K562 (cell line): ENCODE measurements around the gene MYLK2. TPM values are rescaled to one million over a fixed set of nuclear protein-coding genes. Genes with fewer than 3 reads are reported as not detected.

ENCODE experiments used
- ATF2 ChIP-seq: sonication (generic); formaldehyde crosslinking; IDR thresholded peaks from 2 replicates; pipeline ENCODE4 v1.8.1; 2022; ENCODE audit warnings: missing genetic modification reagents
- CBX3 ChIP-seq, 2 experiments: IDR thresholded peaks; 1 replicate in 1 of 2; 2 replicates in 1 of 2; pipeline ENCODE4 v1.6.1; 2012; ENCODE audit warnings: inconsistent platforms in 2 of 2, low read length in 2 of 2, borderline replicate concordance in 1 of 2, control low read depth in 1 of 2
- GATAD2A ChIP-seq: fragments of 450-650 bp; IDR thresholded peaks from 2 replicates; pipeline ENCODE4 v1.6.1; 2017
- KDM1A ChIP-seq, 2 experiments: fragments of 450-650 bp; IDR thresholded peaks; 2 replicates each; pipeline ENCODE4 v1.6.1; 2016; ENCODE audit warnings: mild to moderate bottlenecking in 2 of 2
- KLF16 ChIP-seq: IDR thresholded peaks from 2 replicates; pipeline ENCODE4 v1.6.1; 2016; ENCODE audit warnings: antibody characterized with exemption
- MCM7 ChIP-seq, 2 experiments: fragments of 450-650 bp; IDR thresholded peaks; 2 replicates each; pipeline ENCODE4 v1.6.1; 2016 to 2018
- MEIS2 ChIP-seq: fragments of 450-650 bp; IDR thresholded peaks from 2 replicates; pipeline ENCODE4 v1.6.1; 2014; ENCODE audit warnings: mild to moderate bottlenecking; ENCODE audit not compliant: partially characterized antibody
- NFIC ChIP-seq: fragments of 450-650 bp; IDR thresholded peaks from 2 replicates; pipeline ENCODE4 v1.6.1; 2017; ENCODE audit warnings: mild to moderate bottlenecking, inconsistent platforms
- NONO ChIP-seq, 2 experiments: fragments of 200-400 bp in 1 of 2; fragments of 450-650 bp in 1 of 2; formaldehyde crosslinking in 1 of 2; IDR thresholded peaks; 2 replicates each; pipeline ENCODE4 v1.6.1; 2017; ENCODE audit warnings: low read depth in 2 of 2, mild to moderate bottlenecking in 2 of 2, moderate library complexity in 2 of 2, low read length in 1 of 2
- NRF1 ChIP-seq, 2 experiments: fragments of 450-650 bp; IDR thresholded peaks in 1 of 2; conservative IDR thresholded peaks in 1 of 2; 2 replicates each; pipeline ENCODE4 v1.6.1; 2014; ENCODE audit warnings: mild to moderate bottlenecking in 2 of 2
- SNRNP70 ChIP-seq: fragments of 200-400 bp; formaldehyde crosslinking; optimal IDR thresholded peaks from 2 replicates; pipeline ENCODE3; 2017; ENCODE audit warnings: low read depth, low read length
- TAL1 ChIP-seq: fragments of 450-650 bp; IDR thresholded peaks from 2 replicates; pipeline ENCODE4 v1.6.1; 2016; ENCODE audit warnings: mild to moderate bottlenecking
- ZNF175 ChIP-seq: fragments of 200-800 bp; sonication (Bioruptor generic); IDR thresholded peaks from 2 replicates; pipeline ENCODE4 v1.6.1; 2016; ENCODE audit warnings: low read depth, mild to moderate bottlenecking, missing genetic modification characterization, missing compliant biosample characterization
- polyA plus RNA-seq, 8 experiments: library from polyadenylated mRNA; depleted of rRNA in 4 of 8; stranded (reverse) in 5 of 8; unstranded in 3 of 8; fragments of >200 nt; fragmentation: Nextera tagmentation in 2 of 8; fragmentation: Illumina TruSeq in 1 of 8; extraction: Ambion mirVana in 2 of 8; extraction: Trizol in 1 of 8; gene quantifications; 2 replicates each; pipeline versions ENCODE4 v1.2.1 to v1.2.3, GENCODE V29; 2011 to 2014; ENCODE audit warnings: inconsistent platforms in 1 of 8, missing spikeins in 1 of 8
- total RNA-seq, 7 experiments: library from RNA; depleted of rRNA in 6 of 7; stranded (reverse); fragments of >200 nt in 6 of 7; fragmentation: Illumina TruSeq in 2 of 7; extraction: Trizol in 2 of 7; gene quantifications; 2 replicates each; pipeline versions ENCODE4 v1.2.1 to v1.2.3, GENCODE V29; 2011 to 2021; ENCODE audit warnings: low replicate concordance in 1 of 7
- TF ChIP-seq, protein P1 (sequence below): fragments of 200-800 bp; sonication (Bioruptor generic); IDR thresholded peaks from 2 replicates; pipeline ENCODE4 v1.6.1; 2017; ENCODE audit warnings: missing genetic modification characterization, missing compliant biosample characterization
- TF ChIP-seq, protein P2 (sequence below), 2 experiments: fragments of 450-650 bp; IDR thresholded peaks; 2 replicates each; pipeline ENCODE4 v1.6.1; 2016; ENCODE audit warnings: mild to moderate bottlenecking in 2 of 2, borderline replicate concordance in 1 of 2, low read depth in 1 of 2, moderate library complexity in 1 of 2
- TF ChIP-seq, protein P3 (sequence below): fragments of 450-650 bp; IDR thresholded peaks from 2 replicates; pipeline ENCODE4 v1.6.1; 2016

The MYLK2 gene
- total and polyA plus RNA-seq, 9 of the 15 experiments (the other 6 are each of a cell fraction or from before 2014, with no cell fraction given) = 0.07 to 0.53 (median 0.18) TPM; not detected in 2

DNA sequence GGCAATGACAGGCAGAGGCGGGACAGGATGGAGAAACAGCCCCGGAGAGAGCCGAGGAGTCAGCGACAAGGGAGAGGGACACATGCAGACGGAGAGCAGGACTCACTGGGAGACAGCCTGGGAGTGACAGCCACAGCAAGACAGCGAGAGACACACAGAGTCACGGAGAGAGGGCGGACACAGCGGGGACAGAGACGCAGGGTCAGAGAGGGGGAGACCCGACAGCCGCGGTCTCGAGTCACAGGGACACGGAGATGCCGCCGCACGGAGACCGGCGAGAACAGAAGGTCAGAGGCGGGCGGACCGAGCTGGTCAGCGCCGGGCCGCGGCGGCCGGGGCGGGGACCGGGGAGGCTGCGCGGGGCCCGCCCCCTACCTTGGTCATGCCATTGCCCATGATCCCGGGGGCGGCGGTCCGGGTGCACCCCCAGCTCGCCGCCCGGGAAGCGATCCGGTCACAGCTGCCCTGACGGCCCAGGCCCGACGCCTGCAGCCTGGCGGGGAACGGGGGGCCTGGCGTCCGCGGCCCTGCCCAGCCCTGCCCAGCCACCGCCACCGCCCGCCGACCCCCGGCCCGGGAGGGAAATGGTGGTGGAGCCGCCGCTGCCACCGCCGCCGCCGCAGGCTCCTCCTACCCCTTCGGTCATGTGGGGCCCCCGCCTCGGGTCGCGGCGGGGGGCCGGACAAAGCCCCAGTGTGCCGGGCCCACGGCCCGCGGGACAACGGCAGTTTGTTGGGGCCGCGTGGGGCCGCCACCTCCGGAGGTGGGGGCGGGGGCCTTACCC lies 51.0 kb downstream of the MYLK2 start, which contains the start of the genes DUSP15 and TTLL9 (continued):
- TF ChIP-seq NONO (IDR thresholded peaks at IDR 0.05; ENCODE audit: low read depth in 2 of 2, low read length in 1 of 2) (peak in 1 of 2 experiments; percentile 70; a peak in 1 of 4 replicates), KLF16 (0 out of 2 replicates have a peak, but pooled peaks have one; percentile 40), NFIC (no peak), ZNF175 (CRISPR knock-in tag) (no peak), NRF1 (conservative IDR thresholded peaks at IDR 0.05 in 1 of 2, IDR thresholded peaks at IDR 0.05 in 1 of 2) (peak in 1 of 2 experiments; percentile 46; a peak in 2 of 4 replicates), GATAD2A (no peak), ATF2 (no peak), CBX3 (IDR thresholded peaks at IDR 0.05; ENCODE audit: borderline replicate concordance in 1 of 2, low read length in 2 of 2) (no peak), MCM7 (IDR thresholded peaks at IDR 0.05) (no peak), SNRNP70 (no peak), MEIS2 (no peak), TAL1 (no peak), KDM1A (IDR thresholded peaks at IDR 0.05) (no peak)
- TF ChIP-seq, protein P1, sequence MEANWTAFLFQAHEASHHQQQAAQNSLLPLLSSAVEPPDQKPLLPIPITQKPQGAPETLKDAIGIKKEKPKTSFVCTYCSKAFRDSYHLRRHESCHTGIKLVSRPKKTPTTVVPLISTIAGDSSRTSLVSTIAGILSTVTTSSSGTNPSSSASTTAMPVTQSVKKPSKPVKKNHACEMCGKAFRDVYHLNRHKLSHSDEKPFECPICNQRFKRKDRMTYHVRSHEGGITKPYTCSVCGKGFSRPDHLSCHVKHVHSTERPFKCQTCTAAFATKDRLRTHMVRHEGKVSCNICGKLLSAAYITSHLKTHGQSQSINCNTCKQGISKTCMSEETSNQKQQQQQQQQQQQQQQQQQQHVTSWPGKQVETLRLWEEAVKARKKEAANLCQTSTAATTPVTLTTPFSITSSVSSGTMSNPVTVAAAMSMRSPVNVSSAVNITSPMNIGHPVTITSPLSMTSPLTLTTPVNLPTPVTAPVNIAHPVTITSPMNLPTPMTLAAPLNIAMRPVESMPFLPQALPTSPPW (CRISPR knock-in tag) = no peak
- TF ChIP-seq, protein P2, sequence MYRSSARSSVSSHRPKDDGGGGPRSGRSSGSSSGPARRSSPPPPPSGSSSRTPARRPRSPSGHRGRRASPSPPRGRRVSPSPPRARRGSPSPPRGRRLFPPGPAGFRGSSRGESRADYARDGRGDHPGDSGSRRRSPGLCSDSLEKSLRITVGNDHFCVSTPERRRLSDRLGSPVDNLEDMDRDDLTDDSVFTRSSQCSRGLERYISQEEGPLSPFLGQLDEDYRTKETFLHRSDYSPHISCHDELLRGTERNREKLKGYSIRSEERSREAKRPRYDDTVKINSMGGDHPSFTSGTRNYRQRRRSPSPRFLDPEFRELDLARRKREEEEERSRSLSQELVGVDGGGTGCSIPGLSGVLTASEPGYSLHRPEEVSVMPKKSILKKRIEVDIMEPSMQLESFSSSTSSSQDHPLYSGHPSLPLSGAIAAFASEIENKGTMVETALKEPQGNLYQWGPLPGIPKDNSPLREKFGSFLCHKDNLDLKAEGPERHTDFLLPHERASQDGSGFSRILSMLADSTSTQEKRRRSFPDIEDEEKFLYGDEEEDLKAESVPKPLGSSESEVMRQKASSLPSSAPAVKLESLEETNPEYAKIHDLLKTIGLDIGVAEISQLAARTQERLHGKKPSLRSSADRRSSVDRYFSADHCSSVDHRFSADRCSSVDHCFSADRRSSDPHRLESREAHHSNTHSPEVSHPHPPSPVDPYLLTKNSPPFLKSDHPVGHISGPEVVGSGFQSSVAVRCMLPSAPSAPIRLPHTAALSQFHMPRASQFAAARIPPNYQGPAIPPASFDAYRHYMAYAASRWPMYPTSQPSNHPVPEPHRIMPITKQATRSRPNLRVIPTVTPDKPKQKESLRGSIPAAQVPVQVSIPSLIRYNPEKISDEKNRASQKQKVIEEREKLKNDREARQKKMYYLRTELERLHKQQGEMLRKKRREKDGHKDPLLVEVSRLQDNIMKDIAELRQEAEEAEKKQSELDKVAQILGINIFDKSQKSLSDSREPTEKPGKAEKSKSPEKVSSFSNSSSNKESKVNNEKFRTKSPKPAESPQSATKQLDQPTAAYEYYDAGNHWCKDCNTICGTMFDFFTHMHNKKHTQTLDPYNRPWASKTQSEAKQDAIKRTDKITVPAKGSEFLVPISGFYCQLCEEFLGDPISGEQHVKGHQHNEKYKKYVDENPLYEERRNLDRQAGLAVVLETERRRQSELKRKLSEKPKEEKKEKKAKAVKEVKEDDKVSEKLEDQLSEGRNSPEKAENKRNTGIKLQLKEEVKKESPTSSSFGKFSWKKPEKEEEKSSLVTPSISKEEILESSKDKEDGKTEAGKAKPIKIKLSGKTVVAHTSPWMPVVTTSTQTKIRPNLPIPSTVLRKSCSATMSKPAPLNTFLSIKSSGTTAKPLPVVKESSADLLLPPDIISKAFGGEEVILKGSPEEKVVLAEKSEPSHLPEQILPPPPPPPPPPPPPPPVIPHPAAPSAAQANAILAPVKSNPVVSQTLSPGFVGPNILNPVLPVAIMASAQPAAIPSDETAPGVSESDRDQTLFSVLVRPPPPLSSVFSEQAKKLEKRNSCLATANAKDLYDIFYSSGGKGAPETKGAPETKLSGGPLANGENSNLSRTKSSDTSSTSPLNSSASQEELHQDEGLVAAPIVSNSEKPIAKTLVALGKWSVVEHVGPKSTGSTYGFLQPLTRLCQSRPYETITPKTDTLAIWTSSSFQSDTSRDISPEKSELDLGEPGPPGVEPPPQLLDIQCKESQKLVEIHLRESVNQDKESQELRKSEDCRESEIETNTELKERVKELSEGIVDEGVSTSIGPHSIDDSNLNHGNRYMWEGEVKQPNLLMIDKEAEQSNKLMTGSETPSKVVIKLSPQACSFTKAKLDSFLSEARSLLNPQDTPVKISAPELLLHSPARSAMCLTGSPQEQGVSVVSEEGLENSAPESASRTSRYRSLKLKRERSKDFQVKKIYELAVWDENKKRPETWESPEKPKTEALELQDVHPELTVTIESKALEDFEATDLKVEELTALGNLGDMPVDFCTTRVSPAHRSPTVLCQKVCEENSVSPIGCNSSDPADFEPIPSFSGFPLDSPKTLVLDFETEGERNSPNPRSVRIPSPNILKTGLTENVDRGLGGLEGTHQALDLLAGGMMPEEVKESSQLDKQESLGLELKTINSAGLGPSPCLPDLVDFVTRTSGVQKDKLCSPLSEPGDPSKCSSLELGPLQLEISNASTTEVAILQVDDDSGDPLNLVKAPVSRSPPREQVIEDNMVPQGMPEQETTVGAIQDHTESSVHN (IDR thresholded peaks at IDR 0.05; ENCODE audit: borderline replicate concordance in 1 of 2, low read depth in 1 of 2) = no peak
- TF ChIP-seq, protein P3, sequence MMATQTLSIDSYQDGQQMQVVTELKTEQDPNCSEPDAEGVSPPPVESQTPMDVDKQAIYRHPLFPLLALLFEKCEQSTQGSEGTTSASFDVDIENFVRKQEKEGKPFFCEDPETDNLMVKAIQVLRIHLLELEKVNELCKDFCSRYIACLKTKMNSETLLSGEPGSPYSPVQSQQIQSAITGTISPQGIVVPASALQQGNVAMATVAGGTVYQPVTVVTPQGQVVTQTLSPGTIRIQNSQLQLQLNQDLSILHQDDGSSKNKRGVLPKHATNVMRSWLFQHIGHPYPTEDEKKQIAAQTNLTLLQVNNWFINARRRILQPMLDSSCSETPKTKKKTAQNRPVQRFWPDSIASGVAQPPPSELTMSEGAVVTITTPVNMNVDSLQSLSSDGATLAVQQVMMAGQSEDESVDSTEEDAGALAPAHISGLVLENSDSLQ = peak; percentile 57
